ENCODE data around the gene TBC1D24.

- TF ChIP-seq CTCF (IDR thresholded peaks at IDR 0.05; ENCODE audit: borderline replicate concordance, extremely low read depth, low read length, poor library complexity, severe bottlenecking) (no peak), EZH2 (IDR thresholded peaks at IDR 0.05; ENCODE audit: borderline replicate concordance, low read depth, low read length, severe bottlenecking) (no peak)
Observed at GRCh38 chr16:2475413-2476344, 752 bp downstream of the TBC1D24 start.

Data from DND-41 (cell line).